Germinal center (tissue), 1 donor: ENCODE data around the gene PRR5.
A peak's percentile ranks its signal among the peaks of the same experiment; 100 is the strongest.

Experiments
- DNase-seq: peaks from one replicate; pipeline ENCODE4 v3.0.0; 2012; ENCODE audit warnings: mixed read lengths, low spot score

PRR5 gene

DNA sequence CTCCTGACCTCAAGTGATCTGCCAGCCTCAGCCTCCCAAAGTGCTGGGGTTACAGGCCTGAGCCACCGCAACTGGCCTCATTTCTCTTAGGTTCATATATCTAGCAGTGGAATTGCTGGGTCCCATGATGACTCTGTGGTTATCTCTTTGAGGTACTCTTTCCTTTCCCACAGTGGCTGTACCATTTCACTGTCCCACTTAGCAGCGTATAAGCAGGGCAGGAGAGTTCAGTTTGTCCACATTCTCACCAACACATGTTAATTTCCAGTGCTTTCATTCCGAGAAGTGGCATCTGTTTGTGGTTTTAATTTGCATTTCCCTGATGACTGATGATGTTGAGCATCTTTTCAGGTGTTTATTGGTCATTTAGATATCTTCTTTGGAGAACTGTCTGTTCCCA, 16.4 kb downstream of the PRR5 start:
- no peak for DNase-seq

DNA sequence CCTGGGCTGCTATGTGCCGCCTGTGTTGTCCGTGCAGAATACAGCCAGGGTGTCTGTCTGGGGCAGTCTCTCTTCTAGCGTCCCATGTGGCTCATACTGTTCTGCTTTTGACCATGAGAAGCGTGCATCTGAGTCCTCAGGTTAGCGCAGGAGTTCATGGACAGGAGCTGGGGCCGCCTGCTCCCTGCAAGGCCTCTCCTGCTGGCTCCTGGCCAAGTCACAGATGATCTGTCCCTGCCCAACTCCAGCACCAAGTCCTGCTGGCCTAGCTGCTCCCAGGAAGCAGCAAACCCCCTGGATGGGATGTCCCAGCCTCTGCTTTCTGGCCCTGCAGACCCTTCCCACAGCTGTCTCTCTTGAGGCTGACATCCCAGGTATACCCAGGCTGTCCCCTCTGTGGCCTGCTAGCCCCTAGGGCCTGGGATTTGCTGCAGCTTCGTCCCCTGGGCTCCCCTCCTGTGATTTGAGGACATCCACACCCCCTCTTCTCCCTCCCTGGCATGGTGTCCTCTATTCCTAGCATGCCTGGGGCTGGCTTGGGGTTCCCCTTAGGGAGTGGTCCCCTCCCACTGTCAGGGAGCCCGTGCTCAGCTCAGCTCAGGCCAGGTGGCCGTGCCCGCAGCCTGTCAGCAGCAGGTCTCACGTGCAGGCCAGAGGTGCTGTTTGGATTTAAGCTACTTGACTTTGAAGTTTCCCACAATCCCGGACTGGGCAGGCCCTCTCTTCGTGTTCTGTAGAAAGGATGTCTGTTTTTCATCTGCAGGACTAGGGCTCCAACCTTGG, 17.8 kb downstream of the PRR5 start:
- DNase-seq: no peak

DNA sequence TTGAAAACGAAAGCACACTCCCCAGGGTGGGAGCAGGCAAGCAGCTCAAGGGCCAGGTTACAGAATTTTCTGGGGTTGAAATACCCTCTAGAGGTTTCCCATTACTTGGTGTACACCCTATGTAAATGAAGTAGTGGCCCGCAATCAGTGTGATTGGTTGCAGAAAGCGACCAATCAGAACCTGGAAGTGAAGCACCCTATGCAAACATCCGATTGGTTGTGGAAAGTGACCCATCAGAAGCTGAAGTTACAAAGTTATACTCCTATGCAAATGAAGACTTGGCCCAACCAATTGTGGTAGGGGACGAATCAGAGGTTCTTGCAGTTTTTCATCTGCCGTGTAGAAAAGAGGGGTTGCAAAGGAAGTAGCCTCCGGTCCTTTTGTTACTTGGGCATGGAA, 19.2 kb downstream of the PRR5 start:
- no peak for DNase-seq

DNA sequence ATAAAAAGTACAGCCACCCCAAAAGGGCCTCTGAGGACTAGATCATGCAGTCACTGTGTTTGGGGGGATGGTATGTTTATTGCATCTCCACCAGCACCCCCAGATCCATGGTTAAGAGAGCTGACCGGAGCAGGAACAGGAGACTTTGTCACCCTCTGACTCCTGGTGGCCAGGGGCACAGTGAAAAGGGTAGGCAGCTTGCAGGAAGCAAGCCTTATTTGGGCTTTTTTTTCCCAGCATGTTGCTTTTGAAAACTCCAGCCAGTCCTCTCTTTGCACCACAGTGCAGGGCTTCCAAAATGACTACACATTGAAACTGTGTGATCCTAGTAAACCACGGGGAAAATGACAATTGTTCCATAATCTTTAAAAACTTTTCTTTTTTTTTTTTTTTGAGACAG, 20.6 kb downstream of the PRR5 start:
- DNase-seq: no peak

DNA sequence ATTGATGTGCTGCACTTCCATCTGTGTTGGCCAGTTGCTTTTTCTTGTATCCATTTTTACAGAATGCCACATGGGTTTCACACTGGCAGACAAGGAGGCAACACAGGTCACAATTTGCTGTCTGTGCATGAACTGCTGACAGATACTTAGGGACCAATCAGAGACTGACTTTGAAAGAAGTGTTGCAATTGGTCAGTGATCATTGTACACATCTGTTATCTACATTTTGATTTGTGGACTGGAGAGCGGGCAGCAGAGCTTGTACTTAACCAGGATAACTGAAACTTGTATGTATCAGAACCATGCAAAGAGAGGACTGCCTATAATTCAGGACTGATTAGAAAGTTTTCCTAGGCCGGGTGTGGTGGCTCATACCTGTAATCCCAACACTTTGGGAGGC, 21.8 kb downstream of the PRR5 start:
- DNase-seq: peak; percentile 64

DNA sequence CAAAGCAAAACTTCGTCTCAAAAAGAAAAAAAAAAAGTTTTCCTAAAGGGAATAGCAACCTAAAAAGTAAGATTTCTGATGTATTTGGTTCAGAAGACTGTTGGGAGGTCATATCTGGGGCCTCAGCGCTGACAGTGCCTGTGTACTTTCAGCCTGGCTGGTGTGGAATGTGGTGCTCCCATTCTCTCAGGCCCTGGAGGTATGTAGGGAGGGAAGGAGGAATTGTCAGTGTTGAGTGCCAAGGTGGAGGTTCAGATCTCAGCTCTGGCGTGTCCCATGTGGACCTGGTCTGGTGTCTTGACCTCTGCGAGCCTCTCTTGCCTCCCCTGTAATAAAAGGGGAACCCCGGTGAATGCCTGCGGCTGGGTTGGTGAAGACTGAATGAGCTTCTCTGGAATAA, 22.4 kb downstream of the PRR5 start:
- DNase-seq: no peak

DNA sequence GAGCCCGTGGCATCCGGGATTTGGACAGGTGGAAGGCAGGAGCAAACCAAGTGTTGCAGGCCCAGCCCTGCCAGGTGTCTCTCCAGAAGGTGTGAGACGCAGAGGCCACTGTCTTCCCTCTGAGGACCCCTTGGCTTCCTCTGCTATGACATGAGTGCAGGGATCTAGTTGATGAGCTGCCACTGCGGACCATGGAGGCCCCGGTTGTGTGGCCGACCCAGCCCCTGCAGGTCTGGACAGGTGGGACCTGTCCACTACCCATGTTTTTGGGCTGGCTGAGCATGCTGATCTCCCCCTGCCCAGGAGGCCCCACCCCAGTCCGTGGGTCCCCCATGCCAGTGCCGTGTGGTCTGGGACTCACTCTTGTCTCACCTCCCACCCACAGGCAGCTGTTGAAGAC, 22.9 kb downstream of the PRR5 start:
- no peak for DNase-seq

DNA sequence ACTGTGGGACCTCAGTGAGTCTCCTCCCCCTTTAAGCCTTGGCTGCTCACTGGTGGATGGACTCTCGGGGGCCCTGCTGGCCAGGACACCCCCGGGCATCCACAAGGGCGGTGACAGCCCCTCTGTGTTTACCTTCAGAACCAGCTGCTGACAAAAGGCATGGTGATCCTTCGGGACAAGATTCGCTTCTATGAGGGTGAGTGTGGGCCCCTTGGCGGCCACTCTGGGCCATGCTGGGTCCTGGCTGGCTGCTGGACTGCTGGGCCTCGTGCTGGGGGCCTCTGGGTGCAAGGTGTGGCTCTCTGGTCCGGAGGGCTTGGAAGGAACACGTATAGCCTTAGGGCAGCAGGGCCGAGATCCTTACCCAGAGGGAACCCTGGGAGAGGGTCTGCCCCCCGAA, 24.4 kb downstream of the PRR5 start:
- DNase-seq: no peak

DNA sequence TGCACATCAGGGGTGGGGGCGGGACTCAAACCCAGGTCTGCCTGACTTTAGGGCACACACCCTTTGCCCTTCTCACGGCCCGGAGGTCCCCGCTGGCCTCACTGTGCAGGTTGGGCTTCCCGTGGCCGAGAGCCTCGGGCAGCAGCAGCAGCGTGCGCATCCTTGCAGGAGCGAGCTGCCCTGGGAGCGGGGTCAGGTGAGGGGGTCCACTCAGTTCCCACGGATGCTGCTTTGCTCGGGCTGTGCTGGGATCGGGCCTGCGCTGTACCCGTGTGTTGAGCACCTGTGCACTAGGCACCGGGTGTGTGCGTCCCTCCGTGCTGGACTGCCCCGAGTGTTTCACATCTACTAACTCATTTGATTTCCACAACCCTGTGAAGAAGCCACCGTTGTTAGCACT, 25.1 kb downstream of the PRR5 start:
- DNase-seq: no peak

DNA sequence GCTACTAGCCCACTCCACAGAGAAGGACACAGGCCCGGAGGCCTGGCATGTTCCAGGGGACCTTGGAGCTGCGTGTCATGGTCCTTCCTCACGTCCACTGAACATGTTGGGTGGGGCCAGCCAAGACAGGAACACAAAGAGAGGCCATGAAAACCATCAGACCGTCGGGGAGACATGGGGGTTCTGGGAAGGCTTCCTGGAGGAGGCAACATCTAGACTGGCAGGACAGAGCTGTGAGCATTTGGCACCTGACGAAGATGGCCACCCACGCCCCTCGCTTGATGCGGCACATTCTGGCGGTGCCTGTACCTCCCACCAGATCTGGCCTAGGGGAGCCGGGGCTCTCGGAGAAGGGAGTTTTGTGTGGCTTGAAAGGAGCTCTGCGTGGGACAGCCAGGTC, 25.7 kb downstream of the PRR5 start:
- DNase-seq: no peak

DNA sequence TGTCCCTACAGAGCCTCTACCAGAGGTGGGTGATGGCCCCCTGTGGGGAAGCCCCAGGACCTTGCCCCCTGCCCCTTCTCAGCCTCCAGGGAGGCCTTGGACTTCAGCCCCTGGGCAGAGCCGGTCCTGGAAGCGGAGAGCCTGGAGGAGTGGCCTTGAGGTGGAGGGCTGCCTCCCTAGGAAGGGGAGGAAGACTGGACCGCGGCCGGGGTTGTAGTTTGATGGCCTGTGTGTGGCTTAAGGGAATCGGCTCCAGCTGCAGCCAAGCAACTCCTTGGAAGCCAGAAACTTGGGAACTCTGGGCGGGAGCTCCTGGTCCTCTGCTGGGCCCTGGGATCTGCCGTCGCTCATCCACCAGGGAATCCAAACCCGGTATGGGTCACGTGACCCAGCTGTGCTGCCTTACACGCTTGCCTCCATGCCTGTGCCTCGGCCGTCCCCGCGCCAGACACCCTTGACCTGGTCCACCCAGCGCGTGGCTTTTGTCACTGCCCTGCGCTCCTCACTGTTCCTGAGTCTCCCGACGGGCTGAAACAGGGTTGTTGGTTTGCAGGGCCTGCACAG, 26.8 kb downstream of the PRR5 start:
- DNase-seq: no peak

DNA sequence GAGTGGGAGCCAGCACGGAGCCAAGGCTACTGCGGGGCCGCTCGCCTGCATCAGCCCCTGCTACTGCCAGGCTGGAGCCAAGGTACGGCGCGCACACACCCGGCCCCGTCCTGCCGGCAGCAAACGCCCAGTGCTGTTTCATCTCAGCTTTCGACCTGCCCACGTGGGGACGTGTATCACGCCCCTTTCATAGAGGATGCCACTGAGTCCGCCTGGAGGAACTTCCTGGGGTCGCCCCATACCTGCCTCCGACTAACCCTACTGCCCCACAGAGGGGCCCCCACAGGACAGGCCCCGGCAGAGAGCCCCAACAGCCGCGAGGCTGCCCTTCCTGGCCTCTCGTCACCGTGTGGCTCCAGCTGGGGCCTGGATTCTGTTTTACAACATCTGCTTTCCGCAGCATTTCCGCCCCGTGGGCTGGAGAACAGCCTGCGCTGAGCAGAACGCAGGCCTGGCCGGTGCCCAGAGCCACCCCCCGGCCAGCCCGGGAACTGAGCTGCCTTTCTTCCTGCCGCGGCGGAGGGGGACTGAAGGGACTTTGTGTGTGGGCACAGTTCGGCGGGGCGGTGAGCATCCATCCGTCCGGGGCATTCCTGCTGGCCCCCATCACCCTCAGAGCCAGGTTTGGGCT, 27.5 kb downstream of the PRR5 start:
- no peak for DNase-seq

DNA sequence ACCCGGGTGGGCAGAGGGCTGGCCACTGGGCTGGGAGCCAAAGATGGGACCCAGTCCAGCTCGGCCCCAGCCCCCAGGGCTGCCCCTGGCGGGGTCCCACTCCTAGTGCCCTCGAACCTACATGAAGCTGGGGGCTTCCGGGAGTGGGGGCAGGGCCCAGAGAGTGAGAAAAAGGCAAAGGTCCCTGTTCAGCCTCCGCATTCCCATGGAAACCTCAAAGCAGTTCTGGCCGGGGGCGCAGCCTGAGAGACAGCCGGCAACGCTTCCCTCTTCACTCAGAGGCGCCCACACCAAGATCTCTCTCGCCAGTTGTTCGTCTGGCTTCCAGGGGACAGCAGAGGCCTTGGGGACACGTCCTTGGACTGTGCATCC, 28.0 kb downstream of the PRR5 start:
- DNase-seq: no peak

DNA sequence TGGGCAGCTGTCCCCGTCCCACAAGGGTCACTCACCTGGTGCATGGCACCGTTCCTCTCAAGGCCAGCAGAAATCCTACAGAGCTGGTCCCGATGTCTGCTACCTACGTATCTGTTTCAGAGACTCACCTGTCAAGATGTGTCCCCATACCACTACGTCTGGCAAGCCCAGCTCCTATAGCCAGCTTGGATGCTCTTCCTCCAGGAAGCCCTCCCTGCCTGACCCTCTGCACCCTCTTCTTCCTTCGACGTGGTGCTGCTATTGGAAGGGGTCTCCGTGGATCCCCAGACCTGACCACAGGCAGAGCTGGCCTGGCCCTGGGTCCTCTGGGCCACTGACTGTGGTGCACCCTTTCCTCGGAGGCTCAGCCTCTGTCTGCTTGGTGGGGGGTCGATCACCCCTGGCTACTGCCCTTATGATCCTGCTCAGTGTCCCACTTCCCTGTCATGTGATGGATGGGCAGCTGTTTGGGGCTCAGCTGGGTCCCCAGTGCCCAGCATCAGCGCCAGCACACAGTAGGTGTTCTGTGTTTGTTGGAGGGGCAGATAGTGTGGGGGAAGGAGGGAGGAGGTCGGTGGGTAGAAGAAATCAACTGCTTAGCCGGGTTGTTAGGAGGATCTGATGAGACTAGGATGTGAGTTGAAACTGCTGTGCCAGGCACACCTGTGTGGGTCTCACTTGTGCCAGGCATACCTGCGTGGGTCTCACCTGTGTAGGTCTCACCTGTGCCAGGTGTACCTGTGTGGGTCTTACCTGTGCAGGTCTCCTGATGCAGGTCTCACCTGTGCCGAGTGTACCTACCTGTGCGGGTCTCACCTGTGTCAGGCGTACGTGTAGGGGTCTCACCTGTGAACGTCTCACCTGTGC, 28.7 kb downstream of the PRR5 start:
- no peak for DNase-seq

DNA sequence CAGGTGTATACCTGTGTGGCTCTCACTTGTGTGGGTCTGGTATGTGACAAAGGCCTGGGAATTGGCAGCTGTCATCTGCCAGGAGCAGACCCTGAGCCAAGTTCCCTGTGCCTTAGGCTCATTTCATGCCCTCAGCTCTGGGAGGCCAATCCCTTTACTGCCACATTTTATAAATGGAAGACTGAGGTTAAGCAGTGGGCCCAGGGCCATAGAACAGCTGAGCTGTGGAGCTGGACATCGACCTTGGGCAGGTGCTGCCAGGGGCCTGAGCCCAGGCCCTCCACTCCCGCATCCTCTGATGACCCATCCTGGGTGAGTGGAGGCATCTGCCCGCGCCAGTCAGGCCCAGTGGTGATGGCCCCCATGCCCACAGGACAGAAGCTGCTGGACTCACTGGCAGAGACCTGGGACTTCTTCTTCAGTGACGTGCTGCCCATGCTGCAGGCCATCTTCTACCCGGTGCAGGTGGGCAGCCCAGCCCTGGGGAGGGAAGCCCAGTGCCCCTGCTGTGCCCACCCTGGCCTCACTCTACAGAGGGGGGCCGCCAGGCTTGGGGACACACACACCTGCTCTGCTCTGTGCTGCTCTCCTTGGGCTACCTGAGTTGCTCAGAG, 29.5 kb downstream of the PRR5 start:
- no peak for DNase-seq

DNA sequence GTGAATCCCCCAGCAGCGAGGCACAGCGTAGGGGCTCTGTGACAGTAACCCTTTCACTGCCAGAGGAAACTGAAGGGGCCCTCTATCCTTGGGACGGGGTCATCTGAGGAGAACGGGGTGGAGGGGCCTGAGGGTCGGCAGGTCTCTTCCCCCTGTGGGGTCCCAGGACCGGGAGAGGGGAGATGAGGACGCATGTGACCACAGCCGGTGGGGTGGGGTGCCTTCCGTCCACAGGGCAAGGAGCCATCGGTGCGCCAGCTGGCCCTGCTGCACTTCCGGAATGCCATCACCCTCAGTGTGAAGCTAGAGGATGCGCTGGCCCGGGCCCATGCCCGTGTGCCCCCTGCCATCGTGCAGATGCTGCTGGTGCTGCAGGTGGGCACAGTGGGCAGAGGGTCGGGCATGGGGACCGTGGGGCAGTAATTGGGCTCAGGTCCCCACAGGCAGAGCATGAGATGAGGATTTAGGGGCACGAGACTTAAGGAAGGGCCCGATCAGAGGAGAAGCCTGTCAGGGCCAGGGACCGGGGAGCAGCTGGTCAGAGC, 30.1 kb downstream of the PRR5 start:
- DNase-seq: no peak

DNA sequence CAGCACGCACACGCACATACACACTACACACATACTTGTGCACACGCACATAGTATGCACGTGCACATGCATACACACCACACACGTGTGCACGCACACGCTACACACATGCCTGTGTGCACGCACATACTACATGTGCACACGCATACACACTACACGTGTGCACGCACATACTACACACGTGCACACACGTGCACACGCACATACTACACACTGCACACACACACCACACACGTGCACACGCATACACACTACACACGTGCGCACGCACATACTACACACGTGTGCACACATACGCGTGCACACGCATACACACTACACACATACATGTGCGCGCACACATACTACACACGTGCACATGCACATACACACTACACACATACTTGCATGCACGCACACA, 30.7 kb downstream of the PRR5 start:
- DNase-seq: no peak

DNA sequence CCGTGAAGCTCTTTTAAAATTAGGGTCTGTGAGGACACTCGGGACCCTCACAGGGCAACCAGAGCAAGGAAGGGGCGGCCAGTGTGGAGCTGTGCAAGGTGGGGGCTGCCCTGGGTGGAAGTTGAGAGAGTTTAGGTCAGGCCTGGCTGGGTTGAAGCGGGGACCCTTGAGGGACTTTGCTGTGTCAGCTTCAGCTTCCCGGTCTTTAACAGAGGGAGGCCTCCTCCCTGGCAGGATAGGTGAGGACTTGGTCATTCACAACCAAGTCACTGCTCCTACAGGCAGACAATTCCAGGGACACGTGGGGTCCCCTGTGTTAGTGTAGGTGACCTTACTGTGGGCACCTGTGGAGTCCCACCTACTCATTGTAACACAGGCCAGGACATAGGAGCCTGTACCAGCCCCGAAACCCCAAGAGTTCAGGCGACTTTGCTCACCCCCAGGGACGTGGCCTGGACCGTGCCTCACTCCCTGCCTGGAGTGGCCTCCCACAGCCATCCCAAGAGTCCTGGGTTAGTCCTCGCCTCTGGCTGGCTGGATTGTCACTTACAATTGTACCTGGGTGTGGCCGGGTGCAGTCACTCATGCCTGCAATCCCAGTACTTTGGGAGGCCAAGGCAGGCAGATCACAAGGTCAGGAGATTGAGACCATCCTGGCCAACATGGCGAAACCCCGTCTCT, 31.6 kb downstream of the PRR5 start:
- DNase-seq: no peak

DNA sequence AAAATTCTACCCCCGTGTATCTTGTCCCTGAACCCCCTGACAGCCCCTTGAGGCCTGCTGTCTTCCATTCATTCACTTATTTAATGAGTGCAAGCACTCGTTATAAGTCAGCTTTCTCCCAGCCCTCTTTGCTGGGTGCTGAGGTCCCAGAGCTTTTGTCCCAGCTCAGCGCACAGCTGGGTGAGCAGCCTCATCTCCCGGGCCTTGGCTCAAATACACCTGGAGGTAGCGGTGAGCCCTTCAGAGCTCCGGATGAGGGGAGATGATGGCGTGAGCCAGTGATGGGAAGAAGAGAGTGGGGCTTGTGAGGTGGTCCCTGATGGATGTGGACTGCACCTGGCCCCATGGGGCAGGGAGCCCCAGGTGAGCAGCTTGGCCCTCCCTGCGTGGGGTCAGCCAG, 32.3 kb downstream of the PRR5 start:
- DNase-seq: no peak

DNA sequence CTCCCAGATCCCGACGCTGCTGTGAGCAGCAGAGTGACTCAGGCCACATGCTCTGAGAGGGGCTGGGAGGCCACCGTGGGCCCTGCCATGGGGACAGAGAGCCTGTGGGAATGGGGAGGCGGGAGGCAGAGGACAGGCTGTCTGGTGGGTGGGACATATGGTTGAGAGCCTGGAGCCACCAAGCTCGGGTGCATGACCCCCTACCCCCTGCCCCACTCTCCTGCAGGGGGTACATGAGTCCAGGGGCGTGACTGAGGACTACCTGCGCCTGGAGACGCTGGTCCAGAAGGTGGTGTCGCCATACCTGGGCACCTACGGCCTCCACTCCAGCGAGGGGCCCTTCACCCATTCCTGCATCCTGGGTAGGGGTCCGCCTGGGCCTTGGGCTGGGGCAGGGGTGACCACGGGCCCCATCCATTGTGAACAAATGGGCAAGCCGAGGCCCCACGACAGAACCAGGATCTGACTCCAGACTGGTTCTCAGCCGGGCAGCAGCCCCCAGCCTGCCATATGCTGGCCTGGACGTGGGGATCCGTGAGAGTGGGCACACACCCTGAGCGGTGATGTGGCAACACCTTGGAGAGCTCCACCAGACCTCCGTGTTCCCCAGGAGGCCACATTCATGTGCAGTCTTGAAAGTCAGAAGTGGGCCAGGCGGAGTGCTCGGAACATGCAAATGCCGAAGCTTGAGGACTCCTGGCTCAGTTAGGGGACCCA, 33.0 kb downstream of the PRR5 start:
- no peak for DNase-seq
